ENCODE measurements around the gene PARD3B.
A peak's percentile ranks its signal among the peaks of the same experiment; 100 is the strongest.

Gene PARD3B

GRCh38 chr2:205128726-205129125 is 583.5 kb downstream of the PARD3B start:
- H3K4me1 Mint-ChIP-seq: no peaks in the 10 kb centered on the region
- DNase-seq (ENCODE audit: low spot score in 2 of 2) (no peak), ATAC-seq (replicated peaks; ENCODE audit: extremely low read depth, poor library complexity, severe bottlenecking) (no peak)
- H3K27ac Mint-ChIP-seq (ENCODE audit: low read depth): no peak overlapping the region
- no peaks in the 10 kb centered on the region for H3K36me3 Mint-ChIP-seq (ENCODE audit: insufficient read depth)
- no peak overlapping the region for H3K4me3 Mint-ChIP-seq
- no peaks in the 10 kb centered on the region for H3K27me3 Mint-ChIP-seq
- H3K9me3 Mint-ChIP-seq: peaks cover under 1% of the 10 kb centered on the region

GRCh38 chr2:205129531-205129930 is 584.3 kb downstream of the PARD3B start:
- no peak overlapping the region for H3K27ac Mint-ChIP-seq (ENCODE audit: low read depth)
- no peaks in the 10 kb centered on the region for H3K4me1 Mint-ChIP-seq
- ATAC-seq (replicated peaks; ENCODE audit: extremely low read depth, poor library complexity, severe bottlenecking): no peak
- no peaks in the 10 kb centered on the region for H3K27me3 Mint-ChIP-seq
- no peaks in the 10 kb centered on the region for H3K36me3 Mint-ChIP-seq (ENCODE audit: insufficient read depth)
- no peak for DNase-seq (ENCODE audit: low spot score in 2 of 2)
- H3K4me3 Mint-ChIP-seq: no peak overlapping the region
- H3K9me3 Mint-ChIP-seq: no peaks in the 10 kb centered on the region

GRCh38 chr2:205130111-205130829 is 585.0 kb downstream of the PARD3B start:
- H3K4me1 Mint-ChIP-seq: no peaks in the 10 kb centered on the region
- no peak for ATAC-seq (replicated peaks; ENCODE audit: extremely low read depth, poor library complexity, severe bottlenecking)
- H3K27me3 Mint-ChIP-seq: no peaks in the 10 kb centered on the region
- H3K4me3 Mint-ChIP-seq: no peak overlapping the region
- no peak overlapping the region for H3K27ac Mint-ChIP-seq (ENCODE audit: low read depth)
- H3K9me3 Mint-ChIP-seq: no peaks in the 10 kb centered on the region
- no peak for DNase-seq (ENCODE audit: low spot score in 2 of 2)
- no peaks in the 10 kb centered on the region for H3K36me3 Mint-ChIP-seq (ENCODE audit: insufficient read depth)

GRCh38 chr2:205133544-205133943 is 588.3 kb downstream of the PARD3B start:
- DNase-seq (ENCODE audit: low spot score in 2 of 2): no peak
- no peaks in the 10 kb centered on the region for H3K27me3 Mint-ChIP-seq
- no peak overlapping the region for H3K4me3 Mint-ChIP-seq
- H3K36me3 Mint-ChIP-seq (ENCODE audit: insufficient read depth): no peaks in the 10 kb centered on the region
- no peak for ATAC-seq (replicated peaks; ENCODE audit: extremely low read depth, poor library complexity, severe bottlenecking)
- H3K27ac Mint-ChIP-seq (ENCODE audit: low read depth): no peak overlapping the region
- H3K4me1 Mint-ChIP-seq: no peaks in the 10 kb centered on the region
- no peaks in the 10 kb centered on the region for H3K9me3 Mint-ChIP-seq

GRCh38 chr2:205138735-205139134 is 593.5 kb downstream of the PARD3B start:
- H3K4me3 Mint-ChIP-seq: no peak overlapping the region
- no peaks in the 10 kb centered on the region for H3K4me1 Mint-ChIP-seq
- no peaks in the 10 kb centered on the region for H3K27me3 Mint-ChIP-seq
- H3K36me3 Mint-ChIP-seq (ENCODE audit: insufficient read depth): no peaks in the 10 kb centered on the region
- H3K9me3 Mint-ChIP-seq: no peaks in the 10 kb centered on the region
- DNase-seq (ENCODE audit: low spot score in 2 of 2): no peak
- no peak for ATAC-seq (replicated peaks; ENCODE audit: extremely low read depth, poor library complexity, severe bottlenecking)
- no peak overlapping the region for H3K27ac Mint-ChIP-seq (ENCODE audit: low read depth)

GRCh38 chr2:205139822-205140463 is 594.7 kb downstream of the PARD3B start:
- DNase-seq (ENCODE audit: low spot score in 2 of 2) (no peak), ATAC-seq (replicated peaks; ENCODE audit: extremely low read depth, poor library complexity, severe bottlenecking) (no peak)
- H3K4me3 Mint-ChIP-seq: no peak overlapping the region
- no peaks in the 10 kb centered on the region for H3K27me3 Mint-ChIP-seq
- H3K9me3 Mint-ChIP-seq: no peaks in the 10 kb centered on the region
- H3K4me1 Mint-ChIP-seq: no peaks in the 10 kb centered on the region
- no peaks in the 10 kb centered on the region for H3K36me3 Mint-ChIP-seq (ENCODE audit: insufficient read depth)
- no peak overlapping the region for H3K27ac Mint-ChIP-seq (ENCODE audit: low read depth)

- ATAC-seq (replicated peaks; ENCODE audit: extremely low read depth, poor library complexity, severe bottlenecking) (no peak), DNase-seq (ENCODE audit: low spot score in 2 of 2) (no peak)
- Mint-ChIP-seq H3K4me3 (no peak overlapping the region), H3K4me1 (no peaks in the 10 kb centered on the region), H3K36me3 (ENCODE audit: insufficient read depth) (no peaks in the 10 kb centered on the region), H3K27ac (ENCODE audit: low read depth) (no peak overlapping the region), H3K9me3 (no peaks in the 10 kb centered on the region), H3K27me3 (no peaks in the 10 kb centered on the region)
Measured at GRCh38 chr2:205141381-205141780, 596.1 kb downstream of the PARD3B start.

- no peaks in the 10 kb centered on the region for H3K9me3 Mint-ChIP-seq
- H3K27me3 Mint-ChIP-seq: no peaks in the 10 kb centered on the region
- H3K27ac Mint-ChIP-seq (ENCODE audit: low read depth): no peak overlapping the region
- H3K4me3 Mint-ChIP-seq: no peak overlapping the region
- H3K4me1 Mint-ChIP-seq: no peaks in the 10 kb centered on the region
- ATAC-seq (replicated peaks; ENCODE audit: extremely low read depth, poor library complexity, severe bottlenecking) (no peak), DNase-seq (ENCODE audit: low spot score in 2 of 2) (no peak)
- peaks cover 2% of the 10 kb centered on the region for H3K36me3 Mint-ChIP-seq (ENCODE audit: insufficient read depth)
Measured at GRCh38 chr2:205145888-205146287, 600.6 kb downstream of the PARD3B start.

GRCh38 chr2:205148755-205149154 is 603.5 kb downstream of the PARD3B start:
- Mint-ChIP-seq H3K27ac (ENCODE audit: low read depth) (peak overlapping the region; percentile 75), H3K9me3 (peaks cover 5% of the 10 kb centered on the region), H3K36me3 (ENCODE audit: insufficient read depth) (peaks cover 2% of the 10 kb centered on the region), H3K4me3 (no peak overlapping the region), H3K4me1 (no peaks in the 10 kb centered on the region), H3K27me3 (no peaks in the 10 kb centered on the region)
- ATAC-seq (replicated peaks; ENCODE audit: extremely low read depth, poor library complexity, severe bottlenecking): no peak
- no peak for DNase-seq (ENCODE audit: low spot score in 2 of 2)

- no peaks in the 10 kb centered on the region for H3K36me3 Mint-ChIP-seq (ENCODE audit: insufficient read depth)
- DNase-seq (ENCODE audit: low spot score in 2 of 2) (no peak), ATAC-seq (replicated peaks; ENCODE audit: extremely low read depth, poor library complexity, severe bottlenecking) (no peak)
- H3K27ac Mint-ChIP-seq (ENCODE audit: low read depth): no peak overlapping the region
- peaks cover 5% of the 10 kb centered on the region for H3K9me3 Mint-ChIP-seq
- H3K4me3 Mint-ChIP-seq: no peak overlapping the region
- H3K4me1 Mint-ChIP-seq: no peaks in the 10 kb centered on the region
- no peaks in the 10 kb centered on the region for H3K27me3 Mint-ChIP-seq
Measured at GRCh38 chr2:205156457-205156856, 611.2 kb downstream of the PARD3B start.

GRCh38 chr2:205158404-205158803 is 613.1 kb downstream of the PARD3B start:
- H3K4me1 Mint-ChIP-seq: no peaks in the 10 kb centered on the region
- H3K36me3 Mint-ChIP-seq (ENCODE audit: insufficient read depth): no peaks in the 10 kb centered on the region
- no peak overlapping the region for H3K27ac Mint-ChIP-seq (ENCODE audit: low read depth)
- H3K4me3 Mint-ChIP-seq: no peak overlapping the region
- H3K9me3 Mint-ChIP-seq: peaks cover 3% of the 10 kb centered on the region
- ATAC-seq (replicated peaks; ENCODE audit: extremely low read depth, poor library complexity, severe bottlenecking) (no peak), DNase-seq (ENCODE audit: low spot score in 2 of 2) (no peak)
- no peaks in the 10 kb centered on the region for H3K27me3 Mint-ChIP-seq

GRCh38 chr2:205161156-205161839 is 616.0 kb downstream of the PARD3B start:
- Mint-ChIP-seq H3K27me3 (no peaks in the 10 kb centered on the region), H3K4me3 (no peak overlapping the region), H3K9me3 (no peaks in the 10 kb centered on the region), H3K4me1 (no peaks in the 10 kb centered on the region), H3K36me3 (ENCODE audit: insufficient read depth) (no peaks in the 10 kb centered on the region), H3K27ac (ENCODE audit: low read depth) (no peak overlapping the region)
- DNase-seq (ENCODE audit: low spot score in 2 of 2) (no peak), ATAC-seq (replicated peaks; ENCODE audit: extremely low read depth, poor library complexity, severe bottlenecking) (no peak)

- no peaks in the 10 kb centered on the region for H3K36me3 Mint-ChIP-seq (ENCODE audit: insufficient read depth)
- no peak overlapping the region for H3K4me3 Mint-ChIP-seq
- H3K4me1 Mint-ChIP-seq: no peaks in the 10 kb centered on the region
- peaks cover 12% of the 10 kb centered on the region for H3K9me3 Mint-ChIP-seq
- DNase-seq (ENCODE audit: low spot score in 2 of 2) (no peak), ATAC-seq (replicated peaks; ENCODE audit: extremely low read depth, poor library complexity, severe bottlenecking) (no peak)
- no peaks in the 10 kb centered on the region for H3K27me3 Mint-ChIP-seq
- H3K27ac Mint-ChIP-seq (ENCODE audit: low read depth): no peak overlapping the region
Measured at GRCh38 chr2:205166745-205167144, 621.5 kb downstream of the PARD3B start.
